Measurements from ENCODE around the gene NTN1. TPM values are rescaled to one million over a fixed set of nuclear protein-coding genes. Genes with fewer than 3 reads are reported as not detected.
A peak's percentile ranks its signal among the peaks of the same experiment; 100 is the strongest.

The NTN1 gene
- total RNA-seq, 1 experiment from 2014 or later = 4.2 TPM

DNA sequence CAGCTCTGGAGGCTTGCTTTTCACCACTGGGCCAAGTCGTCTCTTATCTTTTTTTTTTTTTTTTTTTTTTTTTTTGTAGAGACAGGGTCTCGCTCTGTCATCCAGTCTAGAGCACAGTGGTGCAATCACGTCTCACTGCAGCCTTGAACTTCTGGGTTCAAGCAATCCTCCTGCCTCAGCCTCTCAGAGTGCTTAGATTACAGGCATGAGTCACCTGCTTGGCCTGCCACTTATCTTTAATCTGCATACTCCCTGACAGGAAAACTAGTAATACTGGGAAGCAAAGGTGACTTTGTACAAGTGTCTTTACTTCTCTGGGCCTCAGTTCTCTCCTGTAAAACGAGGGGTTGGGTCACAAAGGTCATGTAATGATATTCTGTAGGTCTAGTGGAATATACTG lies 15.0 kb downstream of the NTN1 start:
- Histone ChIP-seq H4K20me1 (ENCODE audit: insufficient read depth) (no peaks in the 10 kb centered on the region), H3K27ac (ENCODE audit: low read depth, low read length) (no peak overlapping the region), H3K4me3 (replicated peaks in 1 of 2; ENCODE audit: low read depth in 1 of 2, low read length in 2 of 2) (no peak overlapping the region), H2AFZ (ENCODE audit: low read depth, low read length, poor library complexity, severe bottlenecking) (no peak overlapping the region), H3K9me2 (ENCODE audit: insufficient read depth) (no peaks in the 10 kb centered on the region), H3K27me3 (ENCODE audit: insufficient read depth, low read length) (no peaks in the 10 kb centered on the region), H3K36me3 (ENCODE audit: control insufficient read depth in 1 of 2, insufficient read depth in 2 of 2, low read length in 2 of 2) (no peaks in the 10 kb centered on the region), H3K4me2 (ENCODE audit: low read length) (peak overlapping the region; percentile 26), H3K9me3 (ENCODE audit: control insufficient read depth in 1 of 2, insufficient read depth in 1 of 2, low read depth in 1 of 2, low read length in 2 of 2) (no peaks in the 10 kb centered on the region), H3K9ac (ENCODE audit: low read length) (no peak overlapping the region), H3K79me2 (ENCODE audit: insufficient read depth, low read length) (no peaks in the 10 kb centered on the region), H3K4me1 (ENCODE audit: control insufficient read depth in 1 of 2, insufficient read depth in 2 of 2, low read length in 2 of 2) (peaks cover 7 to 11% of the 10 kb centered on the region in 2 experiments; a peak in 3 of 4 replicates)
- TF ChIP-seq CTCF (IDR thresholded peaks at IDR 0.05 in 2 of 3, conservative IDR thresholded peaks at IDR 0.05 in 1 of 3; ENCODE audit: borderline replicate concordance in 1 of 3, insufficient read depth in 1 of 3, low read depth in 2 of 3, low read length in 2 of 3) = no peak
- no peak for TF ChIP-seq SRF (IDR thresholded peaks at IDR 0.05; ENCODE audit: low read depth)
- no peak for TF ChIP-seq ZNF274 (IDR thresholded peaks at IDR 0.05; ENCODE audit: low read depth, low read length)
- TF ChIP-seq, protein P1, sequence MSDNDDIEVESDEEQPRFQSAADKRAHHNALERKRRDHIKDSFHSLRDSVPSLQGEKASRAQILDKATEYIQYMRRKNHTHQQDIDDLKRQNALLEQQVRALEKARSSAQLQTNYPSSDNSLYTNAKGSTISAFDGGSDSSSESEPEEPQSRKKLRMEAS (IDR thresholded peaks at IDR 0.05) = no peak
- no peak for TF ChIP-seq CEBPB (IDR thresholded peaks at IDR 0.05; ENCODE audit: low read depth)
- TF ChIP-seq RAD21 (IDR thresholded peaks at IDR 0.05; ENCODE audit: low read depth) = no peak
- no peak for TF ChIP-seq SP1 (IDR thresholded peaks at IDR 0.05; ENCODE audit: low read depth)
- TF ChIP-seq SIN3A (IDR thresholded peaks at IDR 0.05; ENCODE audit: low read depth) = no peak
- ATAC-seq (peak; percentile 57), DNase-seq (ENCODE audit: low read depth, low spot score) (no peak)
- no TSS peak for BruUV-seq (replicated peaks)
- intact Hi-C loops (cut with micrococcal nuclease) = no loop called here
- CTCF ChIA-PET = no interaction called here
- RAD21 ChIA-PET (ENCODE audit: low non-redundant PET in 1 of 2, low total read pairs in 2 of 2, uncharacterized antibody in 2 of 2, unreplicated experiment in 2 of 2) = no interaction called here
- POLR2A ChIA-PET = no interaction called here

DNA sequence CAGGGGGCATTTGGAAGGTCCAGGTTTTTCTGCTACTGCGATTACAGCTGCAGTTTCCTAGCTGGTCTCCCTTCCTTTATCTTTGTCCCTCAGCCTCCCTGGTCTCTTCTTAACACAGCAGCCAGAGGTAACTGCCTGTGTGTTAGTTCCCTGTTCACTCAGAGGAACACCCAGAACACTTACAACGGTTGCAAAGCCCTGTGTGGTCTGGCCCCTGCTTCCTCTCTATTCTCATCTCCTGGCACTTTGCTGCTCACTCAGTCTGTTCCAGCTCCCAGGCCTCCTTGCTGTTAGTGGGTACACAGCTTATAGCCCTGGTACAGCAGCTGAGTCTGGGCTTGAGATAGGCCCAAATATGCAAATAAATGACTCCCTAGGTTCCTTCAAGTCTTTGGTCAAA lies 16.4 kb downstream of the NTN1 start:
- ChIA-PET CTCF (no interaction called here), RAD21 (ENCODE audit: low non-redundant PET in 1 of 2, low total read pairs in 2 of 2, uncharacterized antibody in 2 of 2, unreplicated experiment in 2 of 2) (no interaction called here)
- ATAC-seq = no peak

More for the DNA sequence above, 16.4 kb downstream of the NTN1 start:
- no peak overlapping the region for H2AFZ ChIP-seq (ENCODE audit: low read depth, low read length, poor library complexity, severe bottlenecking)
- H4K20me1 ChIP-seq (ENCODE audit: insufficient read depth) = no peaks in the 10 kb centered on the region
- no peak overlapping the region for H3K9ac ChIP-seq (ENCODE audit: low read length)
- H3K4me2 ChIP-seq (ENCODE audit: low read length) = no peak overlapping the region
- POLR2A ChIA-PET = no interaction called here
- no peak overlapping the region for H3K4me3 ChIP-seq (replicated peaks in 1 of 2; ENCODE audit: low read depth in 1 of 2, low read length in 2 of 2)
- DNase-seq (ENCODE audit: low read depth, low spot score) = no peak
- peaks cover 7 to 11% of the 10 kb centered on the region in 2 experiments; a peak in 3 of 4 replicates for H3K4me1 ChIP-seq (ENCODE audit: control insufficient read depth in 1 of 2, insufficient read depth in 2 of 2, low read length in 2 of 2)
- H3K79me2 ChIP-seq (ENCODE audit: insufficient read depth, low read length) = no peaks in the 10 kb centered on the region
- TF ChIP-seq POLR2AphosphoS5 (IDR thresholded peaks at IDR 0.05; ENCODE audit: low read depth, low read length) = no peak
- TF ChIP-seq, protein P1 (IDR thresholded peaks at IDR 0.05) = no peak
- TF ChIP-seq YY1 (IDR thresholded peaks at IDR 0.05; ENCODE audit: extremely low read depth, insufficient replicate concordance, low read depth, low read length) = no peak
- intact Hi-C loops (cut with micrococcal nuclease) = no loop called here
- no peaks in the 10 kb centered on the region for H3K9me2 ChIP-seq (ENCODE audit: insufficient read depth)
- H3K36me3 ChIP-seq (ENCODE audit: control insufficient read depth in 1 of 2, insufficient read depth in 2 of 2, low read length in 2 of 2) = no peaks in the 10 kb centered on the region
- BruUV-seq (replicated peaks) = no TSS peak
- H3K9me3 ChIP-seq (ENCODE audit: control insufficient read depth in 1 of 2, insufficient read depth in 1 of 2, low read depth in 1 of 2, low read length in 2 of 2) = no peaks in the 10 kb centered on the region
- H3K27ac ChIP-seq (ENCODE audit: low read depth, low read length) = no peak overlapping the region
- no peaks in the 10 kb centered on the region for H3K27me3 ChIP-seq (ENCODE audit: insufficient read depth, low read length)

All from HCT116 (cell line).